Heart left ventricle (tissue), 13 donors: ENCODE results near the gene TNIK.

Source experiments
- POLR2A ChIP-seq, 2 donors: fragments of 450-650 bp; IDR thresholded peaks; one replicate each; pipeline ENCODE4 v1.6.1; 2017; ENCODE audit warnings: antibody characterized with exemption in 2 of 2, mild to moderate bottlenecking in 2 of 2, moderate library complexity in 2 of 2
- TF ChIP-seq, protein P1 (sequence below), 12 donors: fragments of 200-600 bp; sonication (generic) in 4 of 12; IDR thresholded peaks; one replicate each; pipeline versions ENCODE4 v1.5.0 to v1.8.0; 2018 to 2022; ENCODE audit warnings: antibody characterized with exemption in 12 of 12, mild to moderate bottlenecking in 5 of 12
- donor health status: ischemic (EF 13 %, LVEDD 7.1; RV severe dilation, severe dysfunction).
- donor health status: DM: no; HTN: yes; CAD: no.
- donor health status: DM: no; HTN: no; CAD: no.
- donor health status: ischemic (EF 25% LVEDD 6.9; RV normal size, moderate dysfunction).
- donor health status: ischemic (EF 25% LVEDD 5.7; RV mildly dilated, moderate dysfunction).
- donor health status: ischemic (EF 35%, LVEDD 5.7; RV mildly dilated, moderate dysfunction).
- donor health status: nonischemic (EF 11% LVEDD 7.7; RV severe dilation, severe dysfunction).
- donor health status: DM: yes; HTN: yes; CAD: no.
- donor health status: PGD.
- donor health status: ischemic (EF 29% LVEDD 5.4; RV normal size, mild dysfunction).
- donor health status: nonischemic (EF 23%, LVEDD 6.1; RV moderate dilation, normal function).

DNA sequence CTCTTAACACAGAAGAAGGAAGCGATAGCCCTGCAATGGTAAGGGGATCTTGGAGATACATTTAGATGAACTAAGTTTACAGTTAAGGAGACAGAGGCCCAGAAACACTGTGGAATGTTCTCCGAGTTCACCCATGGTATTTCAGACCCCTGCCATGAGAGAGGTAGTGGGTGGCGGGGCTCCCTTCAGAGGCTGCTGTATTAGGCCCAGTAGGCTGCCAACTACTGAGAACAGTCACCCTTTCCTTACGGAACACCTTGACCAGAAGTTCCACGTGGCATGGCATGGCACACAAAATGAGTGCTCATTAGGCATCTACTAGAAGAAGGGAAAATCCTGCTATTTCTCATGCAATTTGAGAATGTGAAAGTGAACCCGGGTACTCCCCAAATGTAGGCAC is 195.4 kb downstream of the TNIK start:
- TF ChIP-seq, protein P1, sequence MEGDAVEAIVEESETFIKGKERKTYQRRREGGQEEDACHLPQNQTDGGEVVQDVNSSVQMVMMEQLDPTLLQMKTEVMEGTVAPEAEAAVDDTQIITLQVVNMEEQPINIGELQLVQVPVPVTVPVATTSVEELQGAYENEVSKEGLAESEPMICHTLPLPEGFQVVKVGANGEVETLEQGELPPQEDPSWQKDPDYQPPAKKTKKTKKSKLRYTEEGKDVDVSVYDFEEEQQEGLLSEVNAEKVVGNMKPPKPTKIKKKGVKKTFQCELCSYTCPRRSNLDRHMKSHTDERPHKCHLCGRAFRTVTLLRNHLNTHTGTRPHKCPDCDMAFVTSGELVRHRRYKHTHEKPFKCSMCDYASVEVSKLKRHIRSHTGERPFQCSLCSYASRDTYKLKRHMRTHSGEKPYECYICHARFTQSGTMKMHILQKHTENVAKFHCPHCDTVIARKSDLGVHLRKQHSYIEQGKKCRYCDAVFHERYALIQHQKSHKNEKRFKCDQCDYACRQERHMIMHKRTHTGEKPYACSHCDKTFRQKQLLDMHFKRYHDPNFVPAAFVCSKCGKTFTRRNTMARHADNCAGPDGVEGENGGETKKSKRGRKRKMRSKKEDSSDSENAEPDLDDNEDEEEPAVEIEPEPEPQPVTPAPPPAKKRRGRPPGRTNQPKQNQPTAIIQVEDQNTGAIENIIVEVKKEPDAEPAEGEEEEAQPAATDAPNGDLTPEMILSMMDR (IDR thresholded peaks at IDR 0.05), result no peak
- no peak for TF ChIP-seq POLR2A (IDR thresholded peaks at IDR 0.05)
